ENCODE results near the gene ENTHD1.

- no peak for TF ChIP-seq CTCF (conservative IDR thresholded peaks at IDR 0.05)
- TF ChIP-seq ZFX (IDR thresholded peaks at IDR 0.05), result no peak
Observed at GRCh38 chr22:39789788-39790187, 103.8 kb downstream of the ENTHD1 start.

Measured in C4-2B (cell line).